ENCODE results near the gene TRIO. TPM values are rescaled to one million over a fixed set of nuclear protein-coding genes. Genes with fewer than 3 reads are reported as not detected.

Gene TRIO
- total RNA-seq, 1 donor from 2014 or later = 71.6 TPM

- TF ChIP-seq, protein P1, sequence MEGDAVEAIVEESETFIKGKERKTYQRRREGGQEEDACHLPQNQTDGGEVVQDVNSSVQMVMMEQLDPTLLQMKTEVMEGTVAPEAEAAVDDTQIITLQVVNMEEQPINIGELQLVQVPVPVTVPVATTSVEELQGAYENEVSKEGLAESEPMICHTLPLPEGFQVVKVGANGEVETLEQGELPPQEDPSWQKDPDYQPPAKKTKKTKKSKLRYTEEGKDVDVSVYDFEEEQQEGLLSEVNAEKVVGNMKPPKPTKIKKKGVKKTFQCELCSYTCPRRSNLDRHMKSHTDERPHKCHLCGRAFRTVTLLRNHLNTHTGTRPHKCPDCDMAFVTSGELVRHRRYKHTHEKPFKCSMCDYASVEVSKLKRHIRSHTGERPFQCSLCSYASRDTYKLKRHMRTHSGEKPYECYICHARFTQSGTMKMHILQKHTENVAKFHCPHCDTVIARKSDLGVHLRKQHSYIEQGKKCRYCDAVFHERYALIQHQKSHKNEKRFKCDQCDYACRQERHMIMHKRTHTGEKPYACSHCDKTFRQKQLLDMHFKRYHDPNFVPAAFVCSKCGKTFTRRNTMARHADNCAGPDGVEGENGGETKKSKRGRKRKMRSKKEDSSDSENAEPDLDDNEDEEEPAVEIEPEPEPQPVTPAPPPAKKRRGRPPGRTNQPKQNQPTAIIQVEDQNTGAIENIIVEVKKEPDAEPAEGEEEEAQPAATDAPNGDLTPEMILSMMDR (IDR thresholded peaks at IDR 0.05; ENCODE audit: insufficient read depth, low read length, severe bottlenecking) = no peak
- FAIRE-seq = no peak
- Histone ChIP-seq H3K36me3 (ENCODE audit: control insufficient read depth, insufficient read depth, low read length) (peaks cover 22% of the 10 kb centered on the region), H3K27me3 (ENCODE audit: control insufficient read depth, insufficient read depth, low read length) (no peaks in the 10 kb centered on the region), H3K4me3 (ENCODE audit: low read depth, low read length) (no peak overlapping the region)
- DNase-seq (ENCODE audit: low read depth) = no peak
Observed at GRCh38 chr5:14503681-14504331, 360.7 kb downstream of the TRIO start.

GRCh38 chr5:14504332-14504727, 361.2 kb downstream of the TRIO start:
- no peak for FAIRE-seq
- Histone ChIP-seq H3K36me3 (ENCODE audit: control insufficient read depth, insufficient read depth, low read length) (peaks cover 20% of the 10 kb centered on the region), H3K4me3 (ENCODE audit: low read depth, low read length) (no peak overlapping the region), H3K27me3 (ENCODE audit: control insufficient read depth, insufficient read depth, low read length) (no peaks in the 10 kb centered on the region)
- no peak for DNase-seq (ENCODE audit: low read depth)
- TF ChIP-seq, protein P1 (IDR thresholded peaks at IDR 0.05; ENCODE audit: insufficient read depth, low read length, severe bottlenecking) = no peak

DNA sequence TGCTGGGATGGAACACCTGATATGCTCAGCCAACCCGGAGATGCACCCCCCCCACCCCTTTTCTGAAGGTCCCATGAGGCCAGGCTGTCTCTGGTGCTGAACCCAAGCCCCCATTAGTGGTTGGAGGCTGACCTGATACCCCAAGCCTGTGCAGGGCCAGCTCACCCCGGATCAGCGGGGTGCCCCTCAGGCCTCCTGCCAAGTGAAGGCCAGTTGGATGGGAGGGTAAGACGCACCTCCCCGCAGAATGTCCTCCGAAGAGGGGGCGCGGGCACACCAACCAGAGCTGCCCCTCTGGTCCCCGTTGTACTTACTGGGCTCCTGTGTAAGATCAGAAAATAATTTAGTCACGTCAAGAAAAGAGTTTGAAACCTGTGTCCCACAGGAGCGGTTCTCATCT, 361.7 kb downstream of the TRIO start:
- H3K27me3 ChIP-seq (ENCODE audit: control insufficient read depth, insufficient read depth, low read length) = no peaks in the 10 kb centered on the region
- TF ChIP-seq, protein P1 (IDR thresholded peaks at IDR 0.05; ENCODE audit: insufficient read depth, low read length, severe bottlenecking) = no peak
- peaks cover 20% of the 10 kb centered on the region for H3K36me3 ChIP-seq (ENCODE audit: control insufficient read depth, insufficient read depth, low read length)
- no peak overlapping the region for H3K4me3 ChIP-seq (ENCODE audit: low read depth, low read length)
- DNase-seq (ENCODE audit: low read depth) (no peak), FAIRE-seq (no peak)

DNA sequence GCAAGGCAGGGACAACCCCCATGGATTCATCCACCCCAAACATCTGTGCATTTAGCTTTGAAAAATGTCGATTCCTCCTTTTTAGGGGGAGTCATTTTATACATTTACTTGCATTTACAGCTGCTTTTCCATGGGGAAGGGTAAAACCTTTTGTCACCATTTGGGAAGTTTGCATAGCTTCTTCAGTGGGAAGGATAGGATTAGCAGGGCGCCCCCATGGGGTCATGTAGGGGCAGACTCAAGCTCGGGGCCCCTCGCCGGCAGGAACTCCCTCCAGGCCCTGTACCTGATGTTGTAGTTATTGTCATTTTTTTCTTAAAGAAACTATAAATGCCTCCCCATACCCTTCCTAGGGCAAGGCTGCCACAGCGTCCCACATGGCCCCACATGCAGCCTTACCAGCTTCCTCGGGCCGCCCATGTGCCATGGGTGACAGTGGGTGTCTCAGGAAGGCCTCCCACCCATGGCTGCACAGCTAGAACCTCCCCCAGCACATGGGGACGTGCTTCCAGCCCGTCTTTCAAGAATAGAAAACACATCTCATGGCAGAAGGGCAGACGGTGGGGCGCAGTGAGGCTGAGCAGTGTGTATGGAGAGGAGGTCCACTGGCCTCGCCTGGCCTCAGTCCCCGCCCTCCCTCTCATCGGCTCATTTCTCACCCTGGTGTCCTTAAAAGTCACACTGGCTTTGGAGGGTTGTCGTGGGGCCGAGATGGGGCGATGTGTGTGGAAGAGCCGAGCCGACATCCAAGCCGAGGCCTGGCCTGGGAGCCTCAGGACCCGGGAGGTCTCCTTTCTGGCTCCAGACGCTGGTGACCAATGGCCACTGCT, 362.4 kb downstream of the TRIO start:
- no peak for DNase-seq (ENCODE audit: low read depth)
- H3K27me3 ChIP-seq (ENCODE audit: control insufficient read depth, insufficient read depth, low read length) = no peaks in the 10 kb centered on the region
- H3K36me3 ChIP-seq (ENCODE audit: control insufficient read depth, insufficient read depth, low read length) = peaks cover 20% of the 10 kb centered on the region
- H3K4me3 ChIP-seq (ENCODE audit: low read depth, low read length) = no peak overlapping the region
- TF ChIP-seq, protein P1 (IDR thresholded peaks at IDR 0.05; ENCODE audit: insufficient read depth, low read length, severe bottlenecking) = no peak
- no peak for FAIRE-seq

DNA sequence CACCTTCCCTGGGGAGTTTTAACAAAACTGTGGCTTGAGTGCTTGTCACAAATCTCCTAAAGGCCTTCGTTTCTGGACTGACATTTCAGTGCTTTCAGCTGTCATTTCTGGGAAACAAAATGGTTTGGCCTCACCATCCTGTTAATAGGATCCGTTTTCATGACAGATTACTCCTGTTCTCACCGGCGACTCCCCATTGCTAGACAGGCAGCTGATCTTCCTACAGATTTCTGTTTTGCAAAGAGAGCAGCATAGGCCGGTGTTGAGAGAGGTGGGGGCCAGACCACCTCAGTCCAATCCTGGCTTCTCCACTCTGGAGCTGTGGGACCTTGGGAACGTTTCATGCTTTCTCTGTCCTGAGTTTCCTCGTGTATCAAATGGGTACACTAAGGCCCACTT, 363.0 kb downstream of the TRIO start:
- H3K4me3 ChIP-seq (ENCODE audit: low read depth, low read length) = no peak overlapping the region
- H3K36me3 ChIP-seq (ENCODE audit: control insufficient read depth, insufficient read depth, low read length) = peaks cover 20% of the 10 kb centered on the region
- TF ChIP-seq, protein P1 (IDR thresholded peaks at IDR 0.05; ENCODE audit: insufficient read depth, low read length, severe bottlenecking) = no peak
- no peaks in the 10 kb centered on the region for H3K27me3 ChIP-seq (ENCODE audit: control insufficient read depth, insufficient read depth, low read length)
- no peak for FAIRE-seq
- no peak for DNase-seq (ENCODE audit: low read depth)
